HCT116 (cell line): Measurements from ENCODE around the gene SMYD4. TPM values are rescaled to one million over a fixed set of nuclear protein-coding genes. Genes with fewer than 3 reads are reported as not detected.
"Not testable (repeated sequence)": the region's sequence is repeated elsewhere in the genome, so short reads cannot be mapped to it uniquely, and the experiment has no call there.

Experiments used
- ATAC-seq: fragments of 200-7000 bp; cut with Tn5 transposase; 2 replicates; pipeline ENCODE4 v1.9.1; 2020; ENCODE audit warnings: mild to moderate bottlenecking, moderate library complexity
- BruUV-seq: library from RNA; stranded (reverse); fragments of 400-500 nt; replicated peaks from 2 replicates; lab custom pipeline; 2021; lab: Mats Ljungman, UMichigan
- CTCF ChIA-PET: fragments of 300-600 bp; sonication (Branson Sonifier 250); formaldehyde crosslinking; loops from one replicate; lab custom pipeline; 2021; ENCODE audit warnings: antibody characterized with exemption; lab: Charles Lee
- POLR2A ChIA-PET: fragments of 300-600, 350-600 bp; sonication (Branson Sonifier 250); formaldehyde crosslinking; loops from one replicate; lab custom pipeline; 2021; ENCODE audit warnings: antibody characterized with exemption; lab: Charles Lee
- RAD21 ChIA-PET, 2 experiments: fragments of 300-600 bp; sonication (Branson Sonifier 250); formaldehyde crosslinking; loops; one replicate each; lab custom pipeline; 2023; ENCODE audit warnings: low total read pairs in 2 of 2; ENCODE audit not compliant: uncharacterized antibody in 2 of 2, unreplicated experiment in 2 of 2, low non-redundant PET in 1 of 2; lab: Charles Lee
- DNase-seq: peaks from one replicate; pipeline ENCODE4 v3.0.0-alpha.2; 2010; ENCODE audit warnings: low read depth, low spot score
- H2AFZ ChIP-seq: fragments of 200-600 bp; shearing (Covaris generic), sonication (generic); 2 replicates; pipeline ENCODE4 v1.6.1; 2017; ENCODE audit warnings: low read depth, mixed run types, mixed read lengths, antibody characterized with exemption, low read length; ENCODE audit not compliant: poor library complexity, severe bottlenecking
- H3K27ac ChIP-seq: 2 replicates; pipeline ENCODE4 v1.5.1; 2012; ENCODE audit warnings: low read depth, low read length
- H3K27me3 ChIP-seq: fragments of 200-600 bp; sonication (generic); 2 replicates; pipeline ENCODE4 v1.6.1; 2016; ENCODE audit warnings: mixed run types, low read length, mixed read lengths; ENCODE audit not compliant: insufficient read depth
- H3K36me3 ChIP-seq, 2 experiments: fragments of 200-500 bp in 1 of 2; fragments of 200-600 bp in 1 of 2; sonication (Bioruptor generic) in 1 of 2; sonication (generic) in 1 of 2; 2 replicates each; pipeline versions ENCODE4 v1.5.1 to v1.6.1; 2014 to 2016; ENCODE audit warnings: low read length in 2 of 2, inconsistent platforms in 1 of 2, mixed read lengths in 1 of 2, mixed run types in 1 of 2; ENCODE audit not compliant: insufficient read depth in 2 of 2, control insufficient read depth in 1 of 2
- H3K4me1 ChIP-seq, 2 experiments: fragments of 200-600 bp in 1 of 2; sonication (generic) in 1 of 2; 2 replicates each; pipeline versions ENCODE4 v1.5.1 to v1.6.1; 2012 to 2017; ENCODE audit warnings: low read length in 2 of 2, inconsistent platforms in 1 of 2, mild to moderate bottlenecking in 1 of 2, mixed read lengths in 1 of 2, mixed run types in 1 of 2, moderate library complexity in 1 of 2; ENCODE audit not compliant: insufficient read depth in 2 of 2, control insufficient read depth in 1 of 2
- H3K4me2 ChIP-seq: fragments of 200-600 bp; sonication (generic); 2 replicates; pipeline ENCODE4 v1.6.1; 2017; ENCODE audit warnings: mixed run types, low read length, mixed read lengths
- H3K4me3 ChIP-seq, 2 experiments: fragments of 200-600 bp in 1 of 2; sonication (generic) in 1 of 2; replicated peaks in 1 of 2; 2 replicates each; pipeline ENCODE4 v1.5.1; 2011 to 2016; ENCODE audit warnings: low read length in 2 of 2, control low read depth in 1 of 2, low read depth in 1 of 2, mild to moderate bottlenecking in 1 of 2, mixed read lengths in 1 of 2, mixed run types in 1 of 2
- H3K79me2 ChIP-seq: fragments of 200-600 bp; sonication (generic); 2 replicates; pipeline ENCODE4 v1.6.1; 2017; ENCODE audit warnings: mild to moderate bottlenecking, mixed run types, low read length, moderate library complexity, mixed read lengths; ENCODE audit not compliant: insufficient read depth
- H3K9ac ChIP-seq: fragments of 200-600 bp; sonication (generic); 2 replicates; pipeline ENCODE4 v1.6.1; 2016; ENCODE audit warnings: low read length, mixed read lengths
- H3K9me2 ChIP-seq: fragments of 200-600 bp; sonication (generic), shearing (Covaris generic); 2 replicates; pipeline ENCODE4 v1.6.1; 2017; ENCODE audit warnings: mixed run types, mild to moderate bottlenecking, moderate library complexity; ENCODE audit not compliant: insufficient read depth
- H3K9me3 ChIP-seq, 2 experiments: fragments of 200-500 bp in 1 of 2; fragments of 200-600 bp in 1 of 2; sonication (Bioruptor generic) in 1 of 2; sonication (generic) in 1 of 2; 2 replicates each; pipeline ENCODE4 v1.6.1; 2014 to 2017; ENCODE audit warnings: low read length in 2 of 2, mixed read lengths in 2 of 2, inconsistent platforms in 1 of 2, low read depth in 1 of 2, mild to moderate bottlenecking in 1 of 2, mixed run types in 1 of 2, moderate library complexity in 1 of 2; ENCODE audit not compliant: control insufficient read depth in 1 of 2, insufficient read depth in 1 of 2
- H4K20me1 ChIP-seq: fragments of 200-600 bp; sonication (generic), shearing (Covaris generic); 2 replicates; pipeline ENCODE4 v1.6.1; 2017; ENCODE audit warnings: mixed run types, mild to moderate bottlenecking, moderate library complexity; ENCODE audit not compliant: insufficient read depth
- CBX3 ChIP-seq: IDR thresholded peaks from 2 replicates; pipeline ENCODE4 v1.6.1; 2012; ENCODE audit warnings: low read depth
- CEBPB ChIP-seq: IDR thresholded peaks from 2 replicates; pipeline ENCODE4 v1.6.1; 2012; ENCODE audit warnings: low read depth
- ELF1 ChIP-seq: IDR thresholded peaks from 2 replicates; pipeline ENCODE4 v1.6.1; 2012; ENCODE audit warnings: low read depth, borderline replicate concordance
- EZH2 ChIP-seq: fragments of 200-600 bp; sonication (generic); IDR thresholded peaks from 2 replicates; pipeline ENCODE4 v1.6.1; 2017; ENCODE audit warnings: antibody characterized with exemption, mixed run types
- EZH2phosphoT487 ChIP-seq: fragments of 200-600 bp; IDR thresholded peaks from 2 replicates; pipeline ENCODE4 v1.6.1; 2018; ENCODE audit warnings: antibody characterized with exemption, borderline replicate concordance
- FOSL1 ChIP-seq: IDR thresholded peaks from 2 replicates; pipeline ENCODE4 v1.6.1; 2012; ENCODE audit warnings: low read depth
- JUND ChIP-seq: IDR thresholded peaks from 2 replicates; pipeline ENCODE4 v1.6.1; 2012
- POLR2AphosphoS5 ChIP-seq: IDR thresholded peaks from 2 replicates; pipeline ENCODE4 v1.6.1; 2011; ENCODE audit warnings: mild to moderate bottlenecking, low read depth, low read length, moderate library complexity
- RAD21 ChIP-seq: IDR thresholded peaks from 2 replicates; pipeline ENCODE4 v1.6.1; 2012; ENCODE audit warnings: low read depth, mild to moderate bottlenecking
- SRF ChIP-seq: IDR thresholded peaks from 2 replicates; pipeline ENCODE4 v1.6.1; 2012; ENCODE audit warnings: low read depth
- YY1 ChIP-seq: IDR thresholded peaks from 2 replicates; pipeline ENCODE4 v1.6.1; 2011; ENCODE audit warnings: low read length, low read depth, moderate library complexity, mild to moderate bottlenecking; ENCODE audit not compliant: insufficient replicate concordance; ENCODE audit errors: extremely low read depth
- ZFX ChIP-seq: fragments of 450-650 bp; IDR thresholded peaks from 2 replicates; pipeline ENCODE4 v1.6.1; 2017
- ZNF274 ChIP-seq: fragments of 200-500 bp; sonication (Bioruptor generic); IDR thresholded peaks from 2 replicates; pipeline ENCODE4 v1.6.1; 2014; ENCODE audit warnings: mild to moderate bottlenecking, low read depth, low read length, inconsistent platforms
- intact Hi-C: fragments of 100-400 bp; cut with micrococcal nuclease; formaldehyde crosslinking; loops from 2 replicates; pipeline ENCODE4 v1.10.0; 2022
- total RNA-seq: library from RNA; stranded (reverse); gene quantifications from one replicate; pipeline ENCODE4 v1.2.1, GENCODE V29; 2021; ENCODE audit not compliant: unreplicated experiment
- TF ChIP-seq, protein P1 (sequence below): IDR thresholded peaks from 2 replicates; pipeline ENCODE4 v1.6.1; 2012
- TF ChIP-seq, protein P2 (sequence below), 3 experiments: fragments of 200-600 bp in 1 of 3; sonication (generic) in 1 of 3; IDR thresholded peaks in 2 of 3; conservative IDR thresholded peaks in 1 of 3; 2 replicates each; pipeline ENCODE4 v1.5.1; 2012 to 2017; ENCODE audit warnings: low read depth in 2 of 3, low read length in 2 of 3, antibody characterized with exemption in 1 of 3, borderline replicate concordance in 1 of 3, control low read depth in 1 of 3, mild to moderate bottlenecking in 1 of 3, mixed read lengths in 1 of 3, mixed run types in 1 of 3, moderate library complexity in 1 of 3; ENCODE audit not compliant: insufficient read depth in 1 of 3
- TF ChIP-seq, protein P3 (sequence below): IDR thresholded peaks from 2 replicates; pipeline ENCODE4 v1.6.1; 2012
- TF ChIP-seq, protein P4 (sequence below): IDR thresholded peaks from 2 replicates; pipeline ENCODE4 v1.6.1; 2011; ENCODE audit warnings: mild to moderate bottlenecking, low read length, moderate library complexity; ENCODE audit not compliant: insufficient replicate concordance; ENCODE audit errors: extremely low read depth

Gene SMYD4
- total RNA-seq, 1 experiment from 2014 or later = 16.9 TPM

GRCh38 chr17:1741899-1742298 lies 87.8 kb downstream of the SMYD4 start:
- ATAC-seq = not testable (repeated sequence)

DNA sequence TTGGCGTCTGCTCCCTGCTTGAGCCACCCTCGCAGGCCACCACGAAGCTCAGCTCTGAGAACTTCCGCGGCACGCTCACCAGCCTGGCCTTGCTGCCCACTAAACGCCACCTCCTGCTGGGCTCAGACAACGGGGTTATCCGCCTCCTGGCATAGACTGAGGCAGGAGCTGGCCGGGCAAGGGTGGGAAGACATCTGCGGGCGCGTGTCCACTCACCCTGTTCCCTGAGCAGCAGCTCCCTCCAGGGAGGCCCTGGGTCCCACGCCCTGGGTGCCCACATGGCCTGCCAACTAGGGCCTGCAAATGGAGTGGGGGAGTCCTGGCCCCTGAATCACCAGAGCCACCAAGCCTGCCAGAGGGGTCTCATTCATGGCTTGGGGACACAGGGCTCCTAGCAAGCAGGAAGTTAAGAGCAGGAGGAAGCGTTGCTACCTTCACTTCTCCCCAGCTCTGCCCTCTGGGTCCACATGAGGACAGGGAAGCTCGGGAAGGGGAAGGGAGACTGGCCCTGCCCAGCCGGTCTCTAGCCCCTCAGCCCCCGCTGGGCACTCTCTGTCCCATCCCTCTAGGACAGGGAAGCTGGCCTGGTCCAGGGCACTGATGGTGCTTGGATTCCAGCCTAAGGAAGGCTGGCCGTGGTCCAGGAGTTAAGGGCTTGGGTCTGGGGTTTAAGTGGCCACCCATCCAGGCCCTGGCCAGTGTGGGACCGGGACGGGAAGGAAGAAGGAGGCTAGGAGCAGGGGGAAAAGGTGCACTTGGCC lies 92.0 kb downstream of the SMYD4 start:
- intact Hi-C loops = no loop called here
- TF ChIP-seq, protein P1, sequence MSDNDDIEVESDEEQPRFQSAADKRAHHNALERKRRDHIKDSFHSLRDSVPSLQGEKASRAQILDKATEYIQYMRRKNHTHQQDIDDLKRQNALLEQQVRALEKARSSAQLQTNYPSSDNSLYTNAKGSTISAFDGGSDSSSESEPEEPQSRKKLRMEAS = no peak
- TF ChIP-seq FOSL1 (no peak), ELF1 (no peak), EZH2 (no peak), POLR2AphosphoS5 (no peak), ZNF274 (no peak), EZH2phosphoT487 (no peak), CEBPB (no peak), CBX3 (no peak), SRF (no peak), ZFX (no peak), JUND (no peak), RAD21 (no peak), YY1 (no peak)
- TF ChIP-seq, protein P2, sequence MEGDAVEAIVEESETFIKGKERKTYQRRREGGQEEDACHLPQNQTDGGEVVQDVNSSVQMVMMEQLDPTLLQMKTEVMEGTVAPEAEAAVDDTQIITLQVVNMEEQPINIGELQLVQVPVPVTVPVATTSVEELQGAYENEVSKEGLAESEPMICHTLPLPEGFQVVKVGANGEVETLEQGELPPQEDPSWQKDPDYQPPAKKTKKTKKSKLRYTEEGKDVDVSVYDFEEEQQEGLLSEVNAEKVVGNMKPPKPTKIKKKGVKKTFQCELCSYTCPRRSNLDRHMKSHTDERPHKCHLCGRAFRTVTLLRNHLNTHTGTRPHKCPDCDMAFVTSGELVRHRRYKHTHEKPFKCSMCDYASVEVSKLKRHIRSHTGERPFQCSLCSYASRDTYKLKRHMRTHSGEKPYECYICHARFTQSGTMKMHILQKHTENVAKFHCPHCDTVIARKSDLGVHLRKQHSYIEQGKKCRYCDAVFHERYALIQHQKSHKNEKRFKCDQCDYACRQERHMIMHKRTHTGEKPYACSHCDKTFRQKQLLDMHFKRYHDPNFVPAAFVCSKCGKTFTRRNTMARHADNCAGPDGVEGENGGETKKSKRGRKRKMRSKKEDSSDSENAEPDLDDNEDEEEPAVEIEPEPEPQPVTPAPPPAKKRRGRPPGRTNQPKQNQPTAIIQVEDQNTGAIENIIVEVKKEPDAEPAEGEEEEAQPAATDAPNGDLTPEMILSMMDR (IDR thresholded peaks at IDR 0.05 in 2 of 3, conservative IDR thresholded peaks at IDR 0.05 in 1 of 3; ENCODE audit: borderline replicate concordance in 1 of 3, insufficient read depth in 1 of 3, low read depth in 2 of 3, low read length in 2 of 3) = no peak
- TF ChIP-seq, protein P3, sequence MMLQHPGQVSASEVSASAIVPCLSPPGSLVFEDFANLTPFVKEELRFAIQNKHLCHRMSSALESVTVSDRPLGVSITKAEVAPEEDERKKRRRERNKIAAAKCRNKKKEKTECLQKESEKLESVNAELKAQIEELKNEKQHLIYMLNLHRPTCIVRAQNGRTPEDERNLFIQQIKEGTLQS = no peak
- TF ChIP-seq, protein P4, sequence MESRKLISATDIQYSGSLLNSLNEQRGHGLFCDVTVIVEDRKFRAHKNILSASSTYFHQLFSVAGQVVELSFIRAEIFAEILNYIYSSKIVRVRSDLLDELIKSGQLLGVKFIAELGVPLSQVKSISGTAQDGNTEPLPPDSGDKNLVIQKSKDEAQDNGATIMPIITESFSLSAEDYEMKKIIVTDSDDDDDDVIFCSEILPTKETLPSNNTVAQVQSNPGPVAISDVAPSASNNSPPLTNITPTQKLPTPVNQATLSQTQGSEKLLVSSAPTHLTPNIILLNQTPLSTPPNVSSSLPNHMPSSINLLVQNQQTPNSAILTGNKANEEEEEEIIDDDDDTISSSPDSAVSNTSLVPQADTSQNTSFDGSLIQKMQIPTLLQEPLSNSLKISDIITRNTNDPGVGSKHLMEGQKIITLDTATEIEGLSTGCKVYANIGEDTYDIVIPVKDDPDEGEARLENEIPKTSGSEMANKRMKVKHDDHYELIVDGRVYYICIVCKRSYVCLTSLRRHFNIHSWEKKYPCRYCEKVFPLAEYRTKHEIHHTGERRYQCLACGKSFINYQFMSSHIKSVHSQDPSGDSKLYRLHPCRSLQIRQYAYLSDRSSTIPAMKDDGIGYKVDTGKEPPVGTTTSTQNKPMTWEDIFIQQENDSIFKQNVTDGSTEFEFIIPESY = no peak

More at GRCh38 chr17:1741899-1742298, 87.8 kb downstream of the SMYD4 start:
- H3K4me2 ChIP-seq, H3K9me2 ChIP-seq, H3K27me3 ChIP-seq, H2AFZ ChIP-seq, RAD21 ChIA-PET, H3K36me3 ChIP-seq, CTCF ChIA-PET, H3K4me3 ChIP-seq, DNase-seq, H3K4me1 ChIP-seq, H4K20me1 ChIP-seq, H3K9me3 ChIP-seq, H3K9ac ChIP-seq, intact Hi-C loops, H3K27ac ChIP-seq, POLR2A ChIA-PET, BruUV-seq, H3K79me2 ChIP-seq: not testable (repeated sequence)

More for the DNA sequence above, 92.0 kb downstream of the SMYD4 start:
- H3K9me2 ChIP-seq = no peaks in the 10 kb centered on the region
- no peak for DNase-seq
- H2AFZ ChIP-seq = no peak overlapping the region
- no peaks in the 10 kb centered on the region for H3K4me1 ChIP-seq
- H3K9me3 ChIP-seq = no peaks in the 10 kb centered on the region
- H3K36me3 ChIP-seq = no peaks in the 10 kb centered on the region
- no peak overlapping the region for H3K4me3 ChIP-seq
- H3K9ac ChIP-seq = no peak overlapping the region
- no peaks in the 10 kb centered on the region for H3K79me2 ChIP-seq
- no peak for ATAC-seq
- ChIA-PET CTCF (no interaction called here), RAD21 (no interaction called here), POLR2A (no interaction called here)
- no peak overlapping the region for H3K27ac ChIP-seq
- BruUV-seq = no TSS peak
- no peaks in the 10 kb centered on the region for H3K27me3 ChIP-seq
- no peak overlapping the region for H3K4me2 ChIP-seq
- no peaks in the 10 kb centered on the region for H4K20me1 ChIP-seq
